NCI-H1105 (cell line): ENCODE data around the gene TRPM3.
A peak's percentile ranks its signal among the peaks of the same experiment; 100 is the strongest.
"Not testable (repeated sequence)": the region's sequence is repeated elsewhere in the genome, so short reads cannot be mapped to it uniquely, and the experiment has no call there.

Experiments used
- DNase-seq: peaks from one replicate; lab custom pipeline; 2025; lab: John Stamatoyannopoulos, UW

TRPM3 gene

GRCh38 chr9:70656281-70656680 lies 465.1 kb downstream of the TRPM3 start:
- no peak for DNase-seq

GRCh38 chr9:70654144-70654543 lies 467.3 kb downstream of the TRPM3 start:
- no peak for DNase-seq

GRCh38 chr9:70644627-70645026 lies 476.8 kb downstream of the TRPM3 start:
- DNase-seq = not testable (repeated sequence)

GRCh38 chr9:70642341-70642740 lies 479.1 kb downstream of the TRPM3 start:
- no peak for DNase-seq

GRCh38 chr9:70641631-70642030 lies 479.8 kb downstream of the TRPM3 start:
- peak; percentile 20 for DNase-seq

- no peak for DNase-seq
Measured at GRCh38 chr9:70641031-70641430, 480.4 kb downstream of the TRPM3 start.

GRCh38 chr9:70639853-70640814 lies 481.3 kb downstream of the TRPM3 start:
- peak; percentile 24 for DNase-seq

- no peak for DNase-seq
Measured at GRCh38 chr9:70635790-70636189, 485.6 kb downstream of the TRPM3 start.

GRCh38 chr9:70634696-70635095 lies 486.7 kb downstream of the TRPM3 start:
- DNase-seq = no peak

GRCh38 chr9:70630971-70631370 lies 490.4 kb downstream of the TRPM3 start:
- DNase-seq = no peak

- not testable (repeated sequence) for DNase-seq
Measured at GRCh38 chr9:70629080-70629685, 492.2 kb downstream of the TRPM3 start.

- no peak for DNase-seq
Measured at GRCh38 chr9:70625078-70625477, 496.3 kb downstream of the TRPM3 start.

- DNase-seq = no peak
Measured at GRCh38 chr9:70618784-70619183, 502.6 kb downstream of the TRPM3 start.

GRCh38 chr9:70617033-70617828 lies 504.2 kb downstream of the TRPM3 start:
- DNase-seq = no peak

GRCh38 chr9:70616228-70616990 lies 505.0 kb downstream of the TRPM3 start:
- no peak for DNase-seq

GRCh38 chr9:70615464-70616138 lies 505.8 kb downstream of the TRPM3 start:
- DNase-seq = no peak

- no peak for DNase-seq
Measured at GRCh38 chr9:70614786-70615463, 506.5 kb downstream of the TRPM3 start.

GRCh38 chr9:70613024-70613768 lies 508.2 kb downstream of the TRPM3 start:
- DNase-seq = no peak

- no peak for DNase-seq
Measured at GRCh38 chr9:70610287-70610644, 511.2 kb downstream of the TRPM3 start.
